Activated naive CD8-positive, alpha-beta T cell treated with anti-CD3 and anti-CD28 coated beads, Interleukin-2, amount 50 U/mL, for 24 hours (primary cell): ENCODE data around the gene NDUFB11.

ENCODE experiments used
- ATAC-seq: fragments of 150-1000 bp; cut with Tn5 transposase; one replicate; pipeline ENCODE4 v1.10.0; 2021
- DNase-seq: peaks from one replicate; pipeline ENCODE4 v3.0.0; 2021
- H3K27ac Mint-ChIP-seq: one replicate; pipeline ENCODE4 v1.8.0; 2021; ENCODE audit warnings: mild to moderate bottlenecking, mixed read lengths
- H3K27me3 Mint-ChIP-seq: one replicate; pipeline ENCODE4 v1.8.0; 2021; ENCODE audit warnings: mixed read lengths
- H3K36me3 Mint-ChIP-seq: one replicate; pipeline ENCODE4 v1.8.0; 2021; ENCODE audit warnings: low read depth, mixed read lengths
- H3K4me1 Mint-ChIP-seq: one replicate; pipeline ENCODE4 v1.8.0; 2021; ENCODE audit warnings: mixed read lengths
- H3K4me3 Mint-ChIP-seq: one replicate; pipeline ENCODE4 v1.8.0; 2021; ENCODE audit warnings: mild to moderate bottlenecking, moderate library complexity, mixed read lengths
- H3K9me3 Mint-ChIP-seq: one replicate; pipeline ENCODE4 v1.8.0; 2021; ENCODE audit warnings: mixed read lengths

NDUFB11 gene

GRCh38 chrX:47097018-47097417, 47.5 kb downstream of the NDUFB11 start:
- Mint-ChIP-seq H3K36me3 (no peaks in the 10 kb centered on the region), H3K9me3 (no peaks in the 10 kb centered on the region), H3K27me3 (no peaks in the 10 kb centered on the region), H3K4me3 (no peak overlapping the region), H3K27ac (no peak overlapping the region), H3K4me1 (no peaks in the 10 kb centered on the region)
- DNase-seq, result no peak
- ATAC-seq, result no peak

DNA sequence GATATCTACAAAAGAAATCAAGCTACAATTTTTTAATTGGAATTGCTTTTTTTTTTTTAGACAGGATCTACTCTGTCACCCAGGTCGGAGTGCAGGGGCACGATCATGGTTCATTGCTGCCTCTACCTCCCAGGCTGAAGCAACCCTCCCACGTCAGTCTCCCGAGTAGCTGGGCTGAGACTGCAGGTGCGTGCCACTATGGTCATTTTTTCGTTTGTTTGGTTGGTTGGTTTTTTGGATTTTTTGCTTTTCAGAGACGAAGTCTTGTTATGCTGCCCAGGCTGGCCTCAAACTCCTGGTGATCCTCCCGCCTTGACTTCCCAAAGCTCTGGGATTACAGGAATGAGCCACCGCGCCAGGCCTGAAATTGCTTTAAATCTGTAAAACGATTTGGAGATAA, 50.6 kb downstream of the NDUFB11 start:
- H3K36me3 Mint-ChIP-seq, result no peaks in the 10 kb centered on the region
- H3K27ac Mint-ChIP-seq, result no peak overlapping the region
- peaks cover 14% of the 10 kb centered on the region for H3K4me1 Mint-ChIP-seq
- H3K9me3 Mint-ChIP-seq, result no peaks in the 10 kb centered on the region
- no peak overlapping the region for H3K4me3 Mint-ChIP-seq
- H3K27me3 Mint-ChIP-seq, result no peaks in the 10 kb centered on the region
- ATAC-seq (no peak), DNase-seq (no peak)

DNA sequence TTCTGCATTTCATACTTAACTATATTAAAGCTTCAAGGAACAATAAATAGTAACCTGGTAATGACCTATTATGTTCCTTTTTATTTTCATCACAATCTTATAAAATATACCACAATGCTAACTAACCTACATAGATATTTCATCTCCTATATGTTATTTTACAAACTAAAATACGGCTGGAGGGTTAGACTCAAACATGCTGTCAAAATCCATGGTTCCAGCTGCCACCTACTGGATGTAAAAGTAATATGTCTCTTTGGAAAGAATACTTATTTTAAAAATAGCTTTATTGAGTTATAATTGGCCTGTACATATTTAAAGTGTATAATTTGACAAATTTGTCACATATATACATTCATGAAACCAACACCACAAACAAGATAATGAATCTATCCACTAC, 51.3 kb downstream of the NDUFB11 start:
- Mint-ChIP-seq H3K9me3 (no peaks in the 10 kb centered on the region), H3K27me3 (no peaks in the 10 kb centered on the region), H3K36me3 (no peaks in the 10 kb centered on the region), H3K4me3 (no peak overlapping the region), H3K27ac (no peak overlapping the region), H3K4me1 (peaks cover 14% of the 10 kb centered on the region)
- ATAC-seq, result no peak
- no peak for DNase-seq
